Right lobe of liver (tissue), 4 donors: ENCODE data around the gene MAPKAPK3.

ENCODE experiments used
- CTCF ChIP-seq, 4 donors: fragments of 200-600 bp in 3 of 4; fragments of 450-650 bp in 1 of 4; IDR thresholded peaks; one replicate each; pipeline versions ENCODE4 v1.5.1 to v1.8.0; 2016 to 2022; ENCODE audit warnings: antibody characterized with exemption in 4 of 4, mild to moderate bottlenecking in 2 of 4
- POLR2A ChIP-seq: fragments of 450-650 bp; IDR thresholded peaks from one replicate; pipeline ENCODE4 v1.6.1; 2017; ENCODE audit warnings: antibody characterized with exemption, mild to moderate bottlenecking
- donor health status: DM: no; HTN: no; CAD: no.
- donor health status: DM: no; HTN: no; CAD: no.
- donor health status: DM: no; HTN: yes; CAD: no.

GRCh38 chr3:50604628-50605588 is 12.0 kb upstream of the MAPKAPK3 start:
- TF ChIP-seq CTCF (IDR thresholded peaks at IDR 0.05) (peak in 1 of 4 donors; percentile 4), POLR2A (no peak)
